Activated CD8-positive, alpha-beta memory T cell treated with anti-CD3 and anti-CD28 coated beads, Interleukin-2, amount 50 U/mL, for 24 hours (primary cell): ENCODE measurements around the gene PRR33.

ENCODE experiments used
- DNase-seq: peaks from one replicate; pipeline ENCODE4 v3.0.0-alpha.2; 2020; ENCODE audit errors: extremely low read depth

PRR33 gene

DNA sequence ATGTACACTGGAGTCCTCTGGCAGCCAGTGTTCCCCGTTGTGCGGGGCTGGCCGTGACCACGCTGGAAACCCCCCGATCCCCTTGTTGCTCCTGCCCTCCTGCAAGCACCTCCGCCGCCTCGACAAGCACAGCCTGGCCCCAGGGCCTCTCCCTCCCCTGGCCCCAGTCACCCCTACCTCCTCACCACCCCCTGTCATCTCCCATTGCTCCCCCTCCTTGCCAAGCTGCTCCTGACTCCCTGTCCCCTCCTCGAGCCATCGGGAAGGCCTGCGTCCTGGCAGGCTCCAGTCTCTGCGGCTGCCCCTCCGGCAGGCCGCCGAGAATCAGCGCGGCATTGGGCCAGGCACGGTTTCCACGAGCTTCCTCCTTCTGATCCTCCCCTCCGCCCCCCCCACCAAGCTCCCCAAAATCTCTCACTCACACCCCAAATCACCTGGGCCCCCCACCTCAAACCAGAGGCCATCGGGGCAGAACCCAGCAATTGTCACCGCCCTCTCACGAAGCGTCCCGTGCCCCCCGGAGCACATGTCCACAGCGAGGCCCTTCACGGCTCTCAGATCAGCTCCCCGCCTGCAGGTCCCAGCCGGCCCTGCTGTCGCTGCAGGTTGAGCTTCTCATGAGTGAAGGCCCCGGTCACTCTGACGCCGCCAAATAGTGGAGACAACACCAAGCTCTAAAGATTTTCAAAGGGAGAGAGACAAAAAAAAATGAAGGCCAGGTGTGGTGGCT is 44.5 kb downstream of the PRR33 start:
- no peak for DNase-seq

DNA sequence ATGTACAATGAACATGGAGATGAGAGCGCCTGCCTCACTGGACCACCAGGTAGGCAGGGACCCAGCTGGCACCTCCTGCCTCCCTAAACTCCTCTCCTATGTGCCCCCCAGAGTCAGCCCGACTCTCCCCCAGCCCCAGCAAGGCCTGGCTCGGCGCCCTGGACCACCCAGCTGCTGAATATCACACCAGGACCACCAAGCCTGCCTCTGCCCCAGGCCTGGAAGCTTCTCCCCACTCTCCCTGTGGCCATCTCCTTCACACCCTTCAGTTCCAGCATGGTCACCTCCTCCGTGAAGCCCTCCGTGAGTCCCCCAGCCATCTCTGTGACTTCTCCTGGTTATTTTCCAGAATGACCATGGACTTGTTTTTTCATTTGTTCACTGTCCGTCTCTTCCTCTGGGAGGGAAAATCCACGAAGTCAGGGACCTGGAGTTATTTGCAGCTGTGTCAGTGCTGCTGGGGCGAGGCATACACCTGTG is 45.2 kb downstream of the PRR33 start:
- no peak for DNase-seq

DNA sequence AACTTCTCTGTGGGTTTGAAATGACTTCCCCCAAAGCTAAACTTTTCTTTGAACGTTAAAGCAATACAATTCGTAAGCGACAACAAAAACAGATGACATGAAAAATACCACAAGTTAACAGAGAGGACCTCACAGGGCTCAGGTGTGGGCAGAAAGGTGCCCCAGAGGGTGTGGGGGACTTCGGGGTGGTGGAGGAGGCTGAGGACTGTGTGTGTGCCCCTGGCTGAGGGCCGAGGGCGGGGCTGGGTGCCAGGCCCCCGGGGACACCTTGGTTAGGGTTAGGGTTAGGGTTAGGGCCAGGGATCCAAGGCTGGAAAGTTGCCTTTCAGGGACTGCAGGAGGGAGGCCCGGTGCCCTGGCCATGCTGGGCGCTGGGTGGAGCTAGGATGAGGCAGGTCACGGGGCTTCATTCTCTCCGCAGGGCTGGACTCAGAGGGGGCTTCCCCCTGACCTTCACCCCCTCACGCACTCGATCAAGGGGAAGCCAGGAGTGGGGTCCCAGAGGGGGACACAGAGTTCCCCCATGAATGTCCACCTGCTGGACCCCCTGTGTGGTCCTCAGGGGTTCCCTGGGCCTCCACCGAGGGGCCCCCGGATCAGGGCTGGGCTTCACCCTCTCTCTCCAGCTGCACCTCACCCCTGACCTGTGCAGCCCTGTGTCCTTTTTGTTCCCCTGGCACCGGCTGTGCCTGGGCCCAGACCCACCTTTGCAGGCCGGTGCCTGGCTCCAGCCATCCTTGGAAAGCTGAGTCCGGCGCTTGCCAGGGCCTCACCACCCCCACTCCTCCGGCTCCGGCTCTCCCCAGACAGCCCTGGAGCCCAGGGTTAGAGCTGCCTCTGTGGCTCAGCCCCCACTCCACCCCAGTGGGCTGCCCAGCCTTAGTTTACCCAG is 45.9 kb downstream of the PRR33 start:
- DNase-seq: no peak

DNA sequence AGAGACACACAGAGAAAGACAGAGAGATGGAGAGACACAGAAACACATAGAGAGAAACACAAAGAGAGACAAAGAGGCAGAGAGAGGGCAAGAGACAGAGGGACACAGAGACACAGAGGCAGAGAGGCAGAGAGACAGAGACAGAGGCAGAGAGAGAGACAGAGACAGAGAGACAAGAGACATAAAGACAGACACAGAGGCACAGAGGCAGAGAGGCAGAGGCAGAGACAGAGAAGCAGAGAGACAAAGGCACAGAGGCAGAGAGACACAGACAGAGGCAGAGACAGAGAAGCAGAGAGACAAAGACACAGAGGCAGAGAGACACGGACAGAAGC is 46.6 kb downstream of the PRR33 start:
- DNase-seq: no peak

DNA sequence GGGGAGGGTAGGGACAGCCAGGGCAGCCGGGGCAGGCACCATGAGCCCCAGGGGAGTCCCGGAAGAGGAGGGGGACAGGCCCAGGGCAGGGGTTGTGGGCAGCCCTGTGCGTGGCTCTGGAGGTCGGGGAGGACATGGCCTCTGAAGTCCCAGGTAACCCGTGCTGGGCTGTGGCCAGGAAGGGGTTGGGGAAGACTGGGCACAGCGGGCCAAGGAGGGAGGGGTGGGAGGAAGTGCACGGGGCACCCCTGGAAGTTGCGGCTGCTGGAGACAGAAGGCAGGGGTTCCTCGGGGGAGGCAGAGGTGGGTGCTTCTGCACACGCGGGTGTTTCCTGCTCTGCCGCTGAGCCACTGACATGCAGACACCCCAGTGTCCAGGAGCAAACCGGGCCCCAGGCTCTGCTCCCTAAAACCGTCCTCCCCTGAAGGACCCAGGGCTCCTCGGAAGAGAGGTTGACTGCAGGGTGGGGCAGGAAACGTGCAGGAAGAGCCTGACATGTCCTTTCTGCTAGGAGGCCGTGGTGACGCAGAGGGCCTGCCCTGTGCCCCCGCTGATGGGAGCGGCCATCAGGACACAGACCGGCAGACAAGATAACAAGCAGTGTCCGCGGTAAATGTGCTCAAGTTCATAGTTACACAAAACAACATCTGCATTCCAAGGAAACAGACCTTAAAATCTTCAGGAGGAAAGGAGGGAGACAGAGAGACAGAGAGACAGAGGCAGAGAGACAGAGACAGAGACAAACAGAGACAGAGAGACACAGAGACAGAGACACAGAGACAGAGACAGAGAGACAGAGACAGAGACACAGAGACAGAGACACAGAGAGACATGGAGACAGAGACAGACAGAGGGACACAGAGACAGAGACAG is 47.2 kb downstream of the PRR33 start:
- no peak for DNase-seq

DNA sequence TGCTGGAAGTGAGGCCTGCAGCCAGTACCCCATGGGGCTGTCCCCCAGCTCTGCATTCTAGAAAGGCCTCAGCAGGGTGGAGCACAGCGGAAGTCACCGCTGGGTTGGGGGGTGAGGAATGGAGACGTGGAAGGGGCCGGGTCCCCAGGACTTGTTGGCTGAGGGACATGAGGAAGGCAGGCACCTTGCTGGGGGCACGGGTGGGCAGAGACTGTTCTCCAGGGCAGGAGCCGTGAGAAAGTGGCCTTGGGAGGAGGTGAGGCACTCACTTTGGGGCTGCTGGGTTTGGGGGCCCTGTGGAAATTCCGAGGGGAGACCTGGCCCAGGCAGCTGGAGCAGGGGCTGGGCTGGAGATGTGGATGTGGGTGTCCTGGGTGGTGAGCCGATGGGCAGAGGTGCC is 47.9 kb downstream of the PRR33 start:
- no peak for DNase-seq

DNA sequence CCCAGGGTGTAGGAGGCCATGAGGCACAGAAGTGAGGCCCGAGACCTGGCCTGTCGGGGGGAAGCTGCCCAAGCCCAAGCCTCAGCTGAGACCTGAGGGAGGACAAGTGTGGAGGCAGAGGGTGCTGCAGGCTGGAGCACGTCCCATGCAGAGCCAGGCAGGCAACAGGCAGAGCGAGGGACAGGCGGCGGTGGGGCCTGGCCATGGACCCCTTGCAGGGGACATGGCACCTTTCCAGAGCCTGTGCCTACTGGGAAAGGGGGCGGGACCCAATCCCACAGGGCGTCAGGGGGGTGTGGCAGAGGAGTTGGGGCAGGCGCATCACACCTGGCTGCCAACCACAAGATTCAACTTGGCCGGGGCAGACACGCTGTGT is 48.6 kb downstream of the PRR33 start:
- DNase-seq: no peak

DNA sequence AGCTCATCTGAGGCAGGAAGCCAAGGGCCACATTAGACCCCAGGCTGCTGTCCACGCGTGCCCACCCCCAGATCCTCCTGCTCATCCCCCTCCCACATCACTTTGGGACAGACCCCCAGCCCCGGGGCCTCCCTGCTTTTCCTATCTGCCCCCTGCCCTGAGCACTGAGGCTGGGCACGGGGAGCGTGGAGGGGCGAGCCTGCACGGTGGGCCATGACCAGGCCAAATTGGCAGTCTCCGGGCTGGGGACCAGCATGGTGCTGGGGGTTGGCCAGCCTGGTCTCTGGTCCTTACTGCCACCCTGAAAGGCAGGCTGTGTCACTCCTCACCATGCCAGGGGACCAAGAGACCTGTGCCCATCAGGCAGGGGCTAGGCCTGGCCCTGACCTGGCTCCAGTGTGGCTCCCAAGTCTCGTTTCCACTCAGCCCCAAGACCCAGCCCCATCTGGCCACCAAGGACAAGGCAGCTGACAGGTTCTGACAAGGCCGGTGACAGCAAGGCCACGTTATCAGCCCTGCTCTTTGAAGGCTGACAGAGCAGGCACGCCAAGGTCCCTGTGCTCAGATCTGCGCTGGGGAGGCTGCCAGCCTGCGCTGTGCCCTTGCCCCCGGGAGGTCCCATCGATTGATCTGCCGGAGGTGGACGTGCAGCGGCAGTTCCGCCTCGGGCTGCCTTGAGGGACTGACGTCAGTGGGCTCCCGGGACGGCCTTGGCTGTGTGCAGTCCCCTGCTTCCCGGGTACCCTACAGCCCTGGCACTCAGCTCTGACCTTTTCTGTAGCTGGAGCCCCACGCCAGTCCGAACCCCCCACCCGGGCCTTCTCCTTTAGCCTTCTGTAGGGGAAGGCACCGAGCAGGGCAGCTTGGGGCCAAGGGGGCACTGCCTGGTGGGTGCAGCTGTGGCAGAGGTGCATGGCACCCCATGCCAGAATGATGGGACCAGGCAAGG is 49.3 kb downstream of the PRR33 start:
- no peak for DNase-seq

DNA sequence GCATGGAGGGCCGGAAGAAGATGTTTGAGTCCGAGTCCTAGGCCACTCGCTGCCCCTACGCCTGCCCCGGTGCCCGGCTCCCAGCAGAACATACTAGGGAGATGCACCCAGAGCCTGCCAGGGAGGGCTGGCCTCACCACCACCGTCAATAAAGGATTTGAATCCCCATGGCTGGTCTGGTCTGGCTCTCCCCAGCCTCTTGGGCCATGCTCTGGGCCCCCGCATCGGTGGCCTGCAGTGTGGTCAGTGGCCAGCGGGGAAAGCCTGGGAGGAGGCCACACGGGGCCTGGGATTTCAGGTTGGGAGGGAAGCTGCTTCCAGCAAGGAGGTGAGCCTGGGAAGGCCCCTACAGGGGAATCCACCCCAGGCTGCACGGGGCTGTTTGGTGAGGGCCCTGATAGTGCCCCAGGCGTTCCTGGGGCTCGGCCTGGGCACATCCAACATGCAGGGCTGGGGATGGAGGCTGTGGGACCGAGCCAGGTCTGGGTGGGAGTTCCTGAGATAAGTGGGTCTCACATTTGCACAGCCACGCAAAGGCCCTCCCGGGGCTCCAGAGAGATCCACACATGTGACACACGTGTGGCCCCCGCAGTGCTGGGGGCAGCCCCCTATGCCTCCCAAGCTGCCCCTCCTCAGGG is 50.1 kb downstream of the PRR33 start:
- no peak for DNase-seq

DNA sequence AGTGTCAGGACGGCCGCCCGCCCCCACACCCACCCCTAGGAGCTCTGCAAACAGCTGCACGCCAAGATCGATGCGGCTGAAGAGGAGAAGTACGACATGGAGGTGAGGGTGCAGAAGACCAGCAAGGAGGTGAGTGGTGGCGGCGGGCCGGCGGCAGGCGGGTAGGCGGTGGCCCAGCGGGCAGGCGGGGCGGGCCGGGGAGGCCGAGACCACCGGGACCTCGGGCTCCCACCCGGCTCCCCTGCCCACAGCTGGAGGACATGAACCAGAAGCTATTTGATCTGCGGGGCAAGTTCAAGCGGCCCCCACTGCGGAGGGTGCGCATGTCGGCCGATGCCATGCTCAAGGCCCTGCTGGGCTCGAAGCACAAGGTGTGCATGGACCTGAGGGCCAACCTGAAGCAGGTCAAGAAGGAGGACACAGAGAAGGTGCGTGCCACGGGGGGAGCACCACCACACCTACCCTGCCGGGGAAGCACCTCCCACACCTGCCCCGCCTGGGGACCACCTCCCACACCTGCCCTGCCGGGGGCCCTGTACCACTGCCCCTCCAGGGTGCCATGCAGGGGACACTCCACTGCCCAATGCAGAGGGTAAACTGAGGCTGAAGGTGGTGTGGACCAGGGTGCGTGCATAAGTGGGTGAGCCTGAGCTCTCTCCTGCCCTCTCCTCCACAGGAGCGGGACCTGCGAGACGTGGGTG is 50.8 kb downstream of the PRR33 start:
- DNase-seq: no peak

DNA sequence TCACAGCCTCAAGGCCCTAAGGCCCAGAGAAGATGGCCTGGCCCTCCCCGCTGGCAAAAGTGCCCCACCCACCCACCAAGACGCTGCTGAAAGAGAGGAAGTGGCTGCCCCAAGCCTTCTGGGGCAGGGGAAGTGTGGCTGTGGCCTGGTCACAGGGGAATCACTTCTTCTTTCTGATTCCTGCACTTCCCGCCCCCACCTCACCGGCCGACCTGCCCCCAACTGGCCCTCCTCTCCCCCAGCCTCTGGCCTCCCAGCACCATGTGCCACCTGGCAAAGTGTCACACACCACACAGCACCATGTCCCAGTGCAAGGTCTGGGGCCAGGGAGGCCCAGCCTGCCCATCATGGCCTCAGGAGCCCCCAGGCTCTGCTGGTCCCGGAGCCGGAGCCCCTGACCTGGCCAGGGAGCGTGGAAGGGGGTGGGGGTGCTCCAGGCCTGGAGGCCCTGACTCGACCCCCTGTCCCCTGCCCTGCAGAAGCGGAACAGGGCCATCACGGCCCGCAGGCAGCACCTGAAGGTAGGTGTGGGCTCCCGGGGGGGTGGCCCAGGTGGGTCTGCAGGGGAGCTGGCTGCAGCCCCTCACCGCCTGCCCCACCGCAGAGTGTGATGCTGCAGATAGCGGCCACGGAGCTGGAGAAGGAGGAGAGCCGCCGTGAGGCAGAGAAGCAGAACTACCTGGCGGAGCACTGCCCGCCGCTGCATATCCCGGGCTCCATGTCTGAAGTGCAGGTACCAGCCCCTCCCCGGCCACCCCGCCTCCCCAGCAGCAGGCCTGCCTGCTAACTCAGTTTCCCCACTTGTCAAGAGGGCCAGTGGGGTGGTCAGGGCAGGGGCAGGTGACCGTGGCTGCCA is 51.5 kb downstream of the PRR33 start:
- DNase-seq: no peak

DNA sequence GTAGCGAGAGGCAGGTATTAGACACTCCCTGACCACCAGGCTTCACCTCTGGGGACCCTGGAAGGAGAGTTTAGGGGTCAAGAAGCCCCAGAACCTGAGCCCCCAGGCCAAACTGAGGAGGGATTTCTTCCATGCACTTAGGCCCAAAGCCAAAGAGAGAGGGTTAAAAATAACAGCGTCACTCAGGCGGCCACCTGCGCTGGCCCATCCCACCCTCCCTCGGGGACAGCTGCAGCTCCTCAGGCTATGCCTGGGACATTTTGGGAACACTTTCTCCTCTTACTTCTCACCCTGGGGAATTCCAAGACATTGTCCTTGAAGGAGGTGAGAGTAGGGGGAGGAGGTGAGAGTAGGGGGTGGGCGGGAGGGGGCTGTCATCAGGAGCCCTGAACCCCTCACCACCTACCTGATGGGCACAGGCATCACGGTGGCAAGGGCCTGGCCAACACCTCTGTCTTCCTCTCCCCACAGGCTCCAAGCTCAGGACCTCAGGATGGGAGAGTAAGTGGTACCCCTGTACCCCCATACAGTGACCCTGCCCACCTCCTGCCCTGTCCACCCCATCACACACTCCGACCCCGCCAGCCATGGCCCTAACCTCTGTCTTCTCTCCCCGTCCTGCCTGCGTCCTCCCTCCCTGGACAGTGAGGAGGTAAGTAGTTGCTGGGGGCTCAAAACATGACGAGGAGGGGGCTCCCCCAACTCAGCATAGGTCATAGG is 52.3 kb downstream of the PRR33 start:
- no peak for DNase-seq

DNA sequence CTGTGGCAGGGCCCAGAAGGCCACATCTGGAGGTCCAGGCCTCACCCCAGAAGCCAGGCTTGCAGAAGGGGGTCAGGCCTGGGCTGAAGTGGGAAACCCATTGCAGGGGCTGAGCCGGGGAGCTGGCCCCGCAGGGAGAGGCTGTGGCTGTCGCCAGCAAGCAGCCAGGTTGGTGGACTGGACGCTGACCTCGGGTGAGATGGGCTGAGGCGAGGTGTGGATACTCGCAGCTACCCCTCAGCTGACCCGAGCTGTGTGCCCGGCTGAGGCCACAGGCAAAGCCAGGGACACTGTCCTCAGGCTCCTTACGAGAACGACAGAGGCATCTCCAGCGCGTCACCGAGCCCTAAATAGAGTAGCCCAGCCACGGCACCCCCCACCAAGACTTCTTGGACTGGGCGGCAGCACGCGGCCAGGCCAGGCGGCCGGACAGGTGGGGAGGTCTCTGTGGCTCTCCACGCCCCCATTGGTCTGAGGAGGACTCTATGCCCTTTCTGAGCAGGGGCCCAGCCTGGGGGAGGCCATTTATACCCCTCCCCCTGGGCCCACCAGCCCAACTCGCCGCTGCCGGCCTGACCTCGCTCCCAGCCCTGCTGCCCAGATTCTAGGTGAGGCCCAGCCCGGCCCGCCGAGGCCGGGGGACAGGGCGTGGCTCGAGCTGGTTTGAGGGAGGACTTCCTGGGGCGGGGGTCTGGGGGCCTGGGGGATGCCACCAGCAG is 53.1 kb downstream of the PRR33 start, which contains the start of gene TNNI2:
TSS of gene TNNI2 (plus strand) at position 556 of the 719 bp plus-strand sequence. CDS start 716 bp downstream, outside the sequence.
- DNase-seq: no peak
